Neuron (in vitro differentiated cells): ENCODE measurements around the gene KARS1.

Source experiments
- H2AFZ ChIP-seq: one replicate; pipeline ENCODE4 v1.6.1; 2013; ENCODE audit warnings: low read depth, mild to moderate bottlenecking, inconsistent platforms, low read length, moderate library complexity
- H3K27me3 ChIP-seq: one replicate; pipeline ENCODE4 v1.6.1; 2013; ENCODE audit warnings: low read length; ENCODE audit not compliant: insufficient read depth
- H3K36me3 ChIP-seq: one replicate; pipeline ENCODE4 v1.6.1; 2013; ENCODE audit warnings: low read length; ENCODE audit not compliant: insufficient read depth
- H3K4me1 ChIP-seq: one replicate; pipeline ENCODE4 v1.6.1; 2013; ENCODE audit warnings: low read length; ENCODE audit not compliant: insufficient read depth
- H3K4me3 ChIP-seq: 2 replicates; pipeline ENCODE4 v1.5.1; 2013; ENCODE audit warnings: mild to moderate bottlenecking, low read length, moderate library complexity
- H3K9me3 ChIP-seq: one replicate; pipeline ENCODE4 v1.6.1; 2013; ENCODE audit warnings: low read length

KARS1 gene

DNA sequence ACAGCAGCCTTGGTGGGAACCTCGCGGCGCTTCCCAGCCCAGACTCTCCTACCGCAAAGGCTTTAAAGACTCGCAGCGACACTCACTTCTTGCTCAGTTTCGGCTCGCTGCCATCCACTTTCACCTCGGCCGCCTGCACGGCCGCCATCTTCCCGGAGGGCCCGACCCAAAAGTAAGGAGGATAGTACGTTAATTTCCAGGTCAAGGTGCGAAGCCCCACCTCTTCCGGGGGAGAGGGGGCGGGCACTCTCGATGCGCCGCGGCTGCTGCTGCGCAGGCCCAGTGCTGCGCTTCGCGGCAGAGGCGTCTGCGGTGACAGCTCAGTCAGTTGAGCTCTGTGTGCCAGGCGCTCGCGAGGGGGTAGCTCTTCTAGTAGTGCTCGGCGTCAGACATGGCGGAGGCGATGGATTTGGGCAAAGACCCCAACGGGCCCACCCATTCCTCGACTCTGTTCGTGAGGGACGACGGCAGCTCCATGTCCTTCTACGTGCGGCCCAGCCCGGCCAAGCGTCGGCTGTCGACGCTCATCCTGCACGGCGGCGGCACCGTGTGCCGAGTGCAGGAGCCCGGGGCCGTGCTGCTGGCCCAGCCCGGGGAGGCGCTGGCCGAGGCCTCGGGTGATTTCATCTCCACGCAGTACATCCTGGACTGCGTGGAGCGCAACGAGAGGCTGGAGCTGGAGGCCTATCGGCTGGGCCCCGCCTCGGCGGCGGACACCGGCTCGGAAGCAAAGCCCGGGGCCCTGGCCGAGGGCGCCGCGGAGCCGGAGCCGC, at the start of gene KARS1, which contains the start of gene TERF2IP:
TSS of gene KARS1 (minus strand) at position 174 of the 773 bp plus-strand sequence. CDS start at position 148, 26 bp downstream.
TSS of gene TERF2IP (plus strand) at position 282 of the 773 bp plus-strand sequence. CDS start at position 392, 110 bp downstream.
- Histone ChIP-seq H3K4me1 (peaks cover 30% of the 10 kb centered on the region), H3K4me3 (peak within 1 kb of the TSS; percentile 95), H3K27me3 (no peaks in the 10 kb centered on the region), H2AFZ (peak within 1 kb of the TSS; percentile 53), H3K9me3 (peaks cover 3% of the 10 kb centered on the region), H3K36me3 (peaks cover 30% of the 10 kb centered on the region)

DNA sequence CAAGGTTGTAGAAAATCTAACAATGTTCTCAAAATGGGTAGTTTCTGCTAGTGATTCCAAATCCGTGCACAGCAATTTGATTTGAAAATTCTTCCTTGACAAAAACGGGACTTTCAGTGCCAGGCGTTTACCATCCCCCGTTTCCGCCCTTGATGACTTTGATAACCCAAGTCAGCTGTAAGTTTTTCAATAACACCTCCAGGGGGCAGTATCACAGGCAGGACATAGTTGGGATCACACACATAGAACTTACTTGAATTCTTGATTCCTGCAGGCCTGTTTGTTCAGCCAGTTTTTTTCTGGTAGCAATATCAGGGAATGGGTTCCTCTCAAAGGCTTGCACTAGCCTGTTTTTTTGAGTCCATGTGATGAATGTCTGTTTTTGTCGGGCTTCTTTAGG, 48.2 kb upstream of the KARS1 start:
- no peak overlapping the region for H2AFZ ChIP-seq
- H3K4me1 ChIP-seq = peaks cover 2% of the 10 kb centered on the region
- no peaks in the 10 kb centered on the region for H3K27me3 ChIP-seq
- H3K4me3 ChIP-seq = no peak overlapping the region
- no peaks in the 10 kb centered on the region for H3K36me3 ChIP-seq
- no peaks in the 10 kb centered on the region for H3K9me3 ChIP-seq

DNA sequence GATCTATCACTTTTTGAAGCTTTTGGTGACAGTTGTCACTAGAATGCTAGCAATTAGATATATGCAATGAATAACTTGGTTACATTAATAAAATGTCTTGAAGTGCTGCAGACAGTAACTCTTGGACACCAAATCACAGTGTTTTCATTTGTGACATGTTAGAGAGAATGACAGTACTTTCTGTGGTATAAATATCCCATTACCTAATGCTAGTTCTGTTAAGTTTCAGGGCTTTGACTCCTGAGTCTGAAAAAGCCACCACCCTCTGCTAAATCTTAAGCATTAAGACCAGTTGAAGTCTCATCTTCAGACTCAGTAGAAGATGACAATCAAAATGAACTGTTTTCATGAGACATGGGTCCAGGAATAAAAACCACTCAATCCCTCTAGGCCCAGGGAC, 39.9 kb upstream of the KARS1 start:
- Histone ChIP-seq H3K36me3 (no peaks in the 10 kb centered on the region), H3K9me3 (peaks cover 5% of the 10 kb centered on the region), H3K4me1 (no peaks in the 10 kb centered on the region), H3K27me3 (no peaks in the 10 kb centered on the region), H2AFZ (no peak overlapping the region), H3K4me3 (no peak overlapping the region)

DNA sequence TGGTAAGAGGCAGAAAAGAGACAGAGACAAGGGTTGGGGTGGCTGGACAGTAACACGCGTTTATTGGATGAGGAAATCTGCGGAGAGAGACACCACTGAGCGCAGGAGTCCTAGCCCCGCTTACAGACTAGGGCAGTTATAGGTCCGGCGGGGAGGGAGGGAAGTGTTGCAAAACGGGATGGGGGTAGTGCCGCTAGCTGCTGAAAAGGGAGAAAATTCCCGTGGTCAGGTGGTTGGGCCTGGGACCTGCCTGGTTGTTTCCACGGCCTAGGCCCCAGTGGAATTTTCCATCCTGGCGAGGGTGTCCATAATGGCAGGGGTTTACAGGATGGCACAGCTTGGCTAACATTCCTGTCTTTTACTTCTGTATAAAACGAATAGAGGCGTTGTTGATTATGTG, 34.8 kb upstream of the KARS1 start:
- H3K4me1 ChIP-seq = no peaks in the 10 kb centered on the region
- no peaks in the 10 kb centered on the region for H3K36me3 ChIP-seq
- H3K9me3 ChIP-seq = peaks cover 5% of the 10 kb centered on the region
- H3K4me3 ChIP-seq = no peak overlapping the region
- no peak overlapping the region for H2AFZ ChIP-seq
- no peaks in the 10 kb centered on the region for H3K27me3 ChIP-seq

DNA sequence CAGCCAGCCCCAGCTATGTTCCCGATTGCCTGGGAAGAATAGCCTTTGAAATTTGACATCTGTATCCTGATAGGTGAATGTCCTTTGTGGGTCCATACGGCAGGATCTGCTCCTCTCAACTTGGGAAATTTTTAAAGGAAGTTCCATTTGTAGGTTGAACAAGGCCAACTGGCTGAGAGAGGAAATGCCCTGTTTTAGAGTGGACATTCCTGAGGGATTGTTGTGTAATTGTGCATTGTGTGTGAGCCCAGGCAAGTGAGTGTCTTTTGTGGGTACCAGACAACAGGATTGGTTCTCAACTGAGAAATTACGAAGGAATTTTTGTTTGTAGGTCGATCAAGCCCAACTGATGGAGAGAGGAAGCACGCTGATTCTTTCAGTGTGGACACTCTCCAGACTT, 31.9 kb upstream of the KARS1 start:
- Histone ChIP-seq H2AFZ (no peak overlapping the region), H3K9me3 (peaks cover 3% of the 10 kb centered on the region), H3K4me3 (no peak overlapping the region), H3K27me3 (no peaks in the 10 kb centered on the region), H3K36me3 (no peaks in the 10 kb centered on the region), H3K4me1 (no peaks in the 10 kb centered on the region)

DNA sequence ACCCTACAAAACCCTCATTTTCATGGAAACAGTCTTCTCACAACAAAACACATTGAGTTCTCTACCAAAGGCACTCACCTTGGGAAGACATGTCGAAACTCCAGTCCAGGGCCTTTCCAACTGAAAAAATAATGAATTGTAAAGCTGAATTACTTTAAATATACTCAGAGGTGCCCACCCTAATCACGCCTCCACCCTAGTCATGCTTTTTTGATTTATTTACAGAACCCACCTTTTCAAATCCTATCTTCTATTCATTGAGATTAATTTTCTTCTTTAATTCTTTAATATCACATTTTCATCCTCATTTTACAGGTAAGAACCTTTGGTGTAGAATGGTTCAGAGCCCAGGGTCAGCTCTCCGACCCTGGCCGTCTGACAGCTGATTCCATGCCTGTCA, 29.4 kb upstream of the KARS1 start, which contains the start of gene CPHXL2:
TSS of gene CPHXL2 (minus strand) at position 101 of the 400 bp plus-strand sequence. CDS start at position 91, 10 bp downstream.
- no peaks in the 10 kb centered on the region for H3K36me3 ChIP-seq
- H2AFZ ChIP-seq = no peak within 1 kb of the TSS
- no peaks in the 10 kb centered on the region for H3K4me1 ChIP-seq
- no peaks in the 10 kb centered on the region for H3K27me3 ChIP-seq
- no peaks in the 10 kb centered on the region for H3K9me3 ChIP-seq
- no peak within 1 kb of the TSS for H3K4me3 ChIP-seq

DNA sequence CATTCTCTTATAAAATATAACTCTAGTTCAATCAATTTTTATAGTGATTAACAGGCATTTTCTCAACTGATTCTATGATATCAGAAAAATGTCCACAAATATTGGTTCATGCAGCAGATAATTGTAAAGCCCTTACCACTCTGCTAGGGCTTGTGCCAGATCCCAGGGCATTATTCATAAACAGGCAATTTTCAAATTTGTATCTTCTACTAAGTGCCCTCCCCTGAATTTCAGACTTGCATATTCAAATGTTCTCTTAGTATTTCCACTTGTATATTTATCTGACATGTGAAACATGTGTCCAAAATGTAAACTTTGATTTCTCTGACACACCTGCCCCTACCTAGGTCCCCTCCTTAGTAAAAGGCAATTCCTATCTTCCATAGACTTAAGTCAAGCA, 20.0 kb upstream of the KARS1 start:
- Histone ChIP-seq H2AFZ (no peak overlapping the region), H3K4me1 (no peaks in the 10 kb centered on the region), H3K4me3 (no peak overlapping the region), H3K9me3 (no peaks in the 10 kb centered on the region), H3K36me3 (no peaks in the 10 kb centered on the region), H3K27me3 (no peaks in the 10 kb centered on the region)

DNA sequence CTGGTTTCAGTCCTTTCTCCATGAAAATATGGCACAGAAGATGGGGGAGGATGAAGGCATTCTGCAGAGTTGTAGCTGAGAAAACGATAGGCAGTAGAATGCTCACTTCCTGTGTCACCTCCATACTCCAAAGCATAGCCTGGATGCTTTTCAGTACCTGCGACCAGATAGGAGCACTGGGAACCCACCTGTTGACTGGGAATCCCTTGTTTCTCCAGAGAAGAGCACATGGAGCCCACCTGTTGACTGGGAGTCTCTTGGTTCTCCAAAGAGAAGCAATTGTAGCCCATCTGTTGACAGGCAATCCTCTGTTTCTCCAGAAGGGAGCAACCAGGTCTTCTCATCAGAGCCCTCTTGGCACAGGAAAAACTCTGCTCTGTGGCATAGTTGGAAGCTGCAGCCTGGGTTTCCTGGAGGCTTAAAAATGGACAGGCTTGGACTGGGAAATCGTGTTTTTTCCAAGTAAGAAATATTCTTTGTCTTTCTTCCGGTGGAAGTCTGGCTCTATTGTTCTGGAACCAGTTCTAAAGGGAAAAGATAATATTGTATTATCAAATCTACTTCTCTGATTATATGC, 13.3 kb upstream of the KARS1 start:
- Histone ChIP-seq H2AFZ (no peak overlapping the region), H3K36me3 (peaks cover 43% of the 10 kb centered on the region), H3K4me3 (no peak overlapping the region), H3K4me1 (no peaks in the 10 kb centered on the region), H3K27me3 (no peaks in the 10 kb centered on the region), H3K9me3 (no peaks in the 10 kb centered on the region)

DNA sequence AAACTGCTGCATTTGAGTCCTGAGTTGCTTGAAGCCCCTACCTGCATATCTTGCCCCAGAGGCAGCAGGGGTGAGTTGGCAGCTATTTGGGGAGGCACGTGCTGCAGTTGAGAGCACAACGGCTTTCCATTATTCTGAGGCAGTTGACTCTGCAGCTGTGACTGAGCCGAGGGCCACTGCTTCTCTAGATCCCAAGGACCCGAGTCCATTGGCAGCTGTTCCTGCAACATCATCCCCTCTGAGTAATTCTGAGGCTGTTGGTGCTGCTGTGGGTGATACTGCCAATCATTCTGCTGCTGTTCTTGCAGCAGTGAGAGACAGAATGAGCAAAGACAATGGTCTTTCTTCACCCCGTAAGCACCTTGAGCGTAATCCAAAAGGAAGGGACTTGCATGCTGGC, 12.9 kb upstream of the KARS1 start:
- Histone ChIP-seq H3K36me3 (peaks cover 47% of the 10 kb centered on the region), H3K9me3 (no peaks in the 10 kb centered on the region), H3K4me1 (no peaks in the 10 kb centered on the region), H2AFZ (no peak overlapping the region), H3K4me3 (no peak overlapping the region), H3K27me3 (no peaks in the 10 kb centered on the region)

DNA sequence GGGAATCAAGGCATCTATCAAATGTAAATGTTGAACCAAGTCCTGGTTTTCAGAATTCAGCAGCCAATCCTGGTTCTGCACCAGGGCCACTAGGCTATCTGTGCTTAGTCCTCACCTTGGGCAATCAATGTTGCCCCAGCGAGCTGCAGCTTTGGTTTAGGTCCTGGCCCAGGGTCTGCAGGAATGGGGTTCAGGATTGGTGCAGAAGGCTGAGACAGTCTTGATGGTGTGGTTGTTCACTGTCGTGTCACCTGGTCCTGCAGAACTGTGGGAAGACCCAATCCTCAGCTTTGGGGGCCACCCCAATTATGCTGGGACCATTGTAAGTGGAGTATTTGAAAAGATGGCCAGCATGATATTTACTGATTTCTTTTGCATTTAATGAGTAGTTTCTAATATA, 10.7 kb upstream of the KARS1 start:
- peaks cover 62% of the 10 kb centered on the region for H3K36me3 ChIP-seq
- no peaks in the 10 kb centered on the region for H3K27me3 ChIP-seq
- no peaks in the 10 kb centered on the region for H3K4me1 ChIP-seq
- no peak overlapping the region for H3K4me3 ChIP-seq
- H3K9me3 ChIP-seq = no peaks in the 10 kb centered on the region
- H2AFZ ChIP-seq = no peak overlapping the region

DNA sequence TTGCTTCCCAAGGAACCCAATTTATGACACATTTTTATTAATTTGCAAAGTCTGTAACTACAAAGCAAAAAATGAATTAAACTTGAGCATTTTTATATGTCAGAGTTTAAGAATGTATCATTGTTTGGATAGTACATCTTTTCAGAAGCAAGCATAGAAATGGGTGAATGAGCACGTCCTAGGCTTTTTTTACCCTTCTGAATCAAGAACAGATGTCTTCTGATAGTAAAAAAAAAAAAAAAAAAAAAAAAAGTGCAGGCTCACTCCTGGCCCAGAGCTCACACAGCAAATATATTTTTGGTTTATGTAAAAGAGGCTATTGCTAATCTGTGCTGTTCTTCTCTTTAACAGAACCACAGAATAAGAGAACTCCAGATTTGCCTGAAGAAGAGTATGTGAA, 6.5 kb upstream of the KARS1 start:
- Histone ChIP-seq H3K4me1 (peaks cover 17% of the 10 kb centered on the region), H3K4me3 (no peak overlapping the region), H3K9me3 (peaks cover 3% of the 10 kb centered on the region), H2AFZ (no peak overlapping the region), H3K27me3 (no peaks in the 10 kb centered on the region), H3K36me3 (peaks cover 59% of the 10 kb centered on the region)

DNA sequence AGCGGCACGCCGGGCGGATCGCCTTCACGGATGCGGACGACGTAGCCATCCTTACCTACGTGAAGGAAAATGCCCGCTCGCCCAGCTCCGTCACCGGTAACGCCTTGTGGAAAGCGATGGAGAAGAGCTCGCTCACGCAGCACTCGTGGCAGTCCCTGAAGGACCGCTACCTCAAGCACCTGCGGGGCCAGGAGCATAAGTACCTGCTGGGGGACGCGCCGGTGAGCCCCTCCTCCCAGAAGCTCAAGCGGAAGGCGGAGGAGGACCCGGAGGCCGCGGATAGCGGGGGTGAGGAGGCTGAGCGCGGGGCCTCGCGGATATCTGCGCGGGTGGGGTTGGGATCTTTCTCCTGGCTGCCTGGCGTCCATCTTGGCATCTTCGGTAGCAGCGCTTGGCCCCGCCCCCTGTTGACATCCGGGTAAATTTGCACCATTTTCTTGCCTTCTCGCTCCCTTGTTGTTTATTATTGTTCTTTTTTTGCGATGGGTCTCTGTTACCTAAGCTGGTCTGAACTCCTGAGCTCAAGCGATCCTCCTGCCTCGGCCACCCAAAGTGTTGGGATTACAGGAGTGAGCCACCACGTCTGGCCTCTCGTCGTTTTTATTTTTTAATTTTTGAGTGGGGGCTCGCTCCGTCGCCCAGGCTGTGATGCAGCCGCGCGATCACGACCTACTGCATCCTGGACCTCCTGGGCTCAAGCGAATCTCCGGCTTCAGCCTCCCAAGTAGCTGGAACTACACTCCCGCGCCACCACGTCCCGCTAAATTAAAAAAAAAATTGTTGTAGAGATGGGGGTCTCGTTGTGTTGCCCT, 1.0 kb upstream of the KARS1 start:
- Histone ChIP-seq H3K9me3 (peaks cover 3% of the 10 kb centered on the region), H3K4me3 (peak overlapping the region; percentile 95), H3K36me3 (peaks cover 30% of the 10 kb centered on the region), H3K4me1 (peaks cover 30% of the 10 kb centered on the region), H2AFZ (peak overlapping the region; percentile 53), H3K27me3 (no peaks in the 10 kb centered on the region)

DNA sequence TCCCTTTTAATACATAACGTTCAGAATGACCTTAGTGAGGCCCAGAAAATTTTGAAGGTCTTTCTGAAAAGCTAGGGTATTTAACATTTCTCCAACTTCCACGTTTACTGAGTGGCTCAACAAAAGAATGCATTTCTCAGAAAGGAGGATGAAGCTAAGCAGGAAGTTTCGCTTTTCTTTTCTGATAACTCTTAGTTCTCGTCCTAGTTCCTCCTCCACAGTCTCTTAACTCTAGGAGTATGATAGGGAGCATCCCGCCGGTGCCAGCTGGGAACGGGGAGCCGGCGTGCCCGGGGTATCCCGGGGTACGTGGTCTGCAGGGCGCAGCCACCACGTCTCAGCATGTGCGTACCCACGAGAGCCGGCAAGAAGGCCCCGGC, 363 bp downstream of the KARS1 start:
- H3K36me3 ChIP-seq = peaks cover 35% of the 10 kb centered on the region

More for the DNA sequence above, 363 bp downstream of the KARS1 start:
- H3K4me3 ChIP-seq = peak overlapping the region; percentile 95
- H2AFZ ChIP-seq = peak overlapping the region; percentile 41
- peaks cover 30% of the 10 kb centered on the region for H3K4me1 ChIP-seq
- peaks cover 3% of the 10 kb centered on the region for H3K9me3 ChIP-seq
- no peaks in the 10 kb centered on the region for H3K27me3 ChIP-seq
